Common myeloid progenitor, CD34-positive (primary cell): ENCODE results near the gene TMEM117.

ENCODE experiments used
- CTCF ChIA-PET: fragments of 350-600 bp; sonication (Branson Sonifier 250); formaldehyde crosslinking; loops from one replicate; lab custom pipeline; 2021; ENCODE audit warnings: antibody characterized with exemption; lab: Charles Lee
- POLR2A ChIA-PET: fragments of 350-600 bp; sonication (Branson Sonifier 250); formaldehyde crosslinking; loops from one replicate; lab custom pipeline; 2021; ENCODE audit warnings: antibody characterized with exemption; lab: Charles Lee
- DNase-seq, 3 donors: peaks; one replicate each; pipeline versions ENCODE4 v3.0.0 to v3.0.0-alpha.2; 2013
- H3K27ac ChIP-seq, 2 experiments: 1 replicate in 1 of 2; 2 replicates in 1 of 2; pipeline ENCODE4 v1.7.0; 2013; ENCODE audit warnings: inconsistent platforms in 2 of 2, low read length in 2 of 2, mild to moderate bottlenecking in 2 of 2, low read depth in 1 of 2, moderate library complexity in 1 of 2; ENCODE audit not compliant: severe bottlenecking in 2 of 2, insufficient read depth in 1 of 2, poor library complexity in 1 of 2
- H3K27me3 ChIP-seq, 5 experiments: replicated peaks in 2 of 5; 1 replicate in 3 of 5; 2 replicates in 2 of 5; pipeline versions ENCODE4 v1.6.1 to v1.7.0; 2013; ENCODE audit warnings: low read length in 4 of 5, mild to moderate bottlenecking in 2 of 5, moderate library complexity in 2 of 5, inconsistent platforms in 1 of 5; ENCODE audit not compliant: insufficient read depth in 5 of 5, control insufficient read depth in 4 of 5
- H3K36me3 ChIP-seq, 4 experiments: 1 replicate in 2 of 4; 2 replicates in 2 of 4; pipeline versions ENCODE4 v1.6.1 to v1.7.0; 2013; ENCODE audit warnings: low read length in 3 of 4, control low read depth in 1 of 4, mild to moderate bottlenecking in 1 of 4; ENCODE audit not compliant: control insufficient read depth in 4 of 4, insufficient read depth in 4 of 4
- H3K4me1 ChIP-seq, 4 experiments: 1 replicate in 3 of 4; 2 replicates in 1 of 4; pipeline versions ENCODE4 v1.6.1 to v1.7.1; 2013; ENCODE audit warnings: low read length in 3 of 4, mild to moderate bottlenecking in 3 of 4, control low read depth in 1 of 4, inconsistent platforms in 1 of 4, moderate library complexity in 1 of 4; ENCODE audit not compliant: control insufficient read depth in 4 of 4, insufficient read depth in 4 of 4; ENCODE audit errors: control extremely low read depth in 1 of 4
- H3K4me3 ChIP-seq, 7 experiments: 1 replicate in 4 of 7; 2 replicates in 3 of 7; pipeline versions ENCODE4 v1.5.1 to v1.7.0; 2013; ENCODE audit warnings: mild to moderate bottlenecking in 7 of 7, low read length in 6 of 7, moderate library complexity in 6 of 7, inconsistent platforms in 2 of 7, low read depth in 2 of 7, control low read depth in 1 of 7; ENCODE audit not compliant: insufficient read depth in 4 of 7, control insufficient read depth in 1 of 7; ENCODE audit errors: extremely low read depth in 1 of 7
- H3K9me3 ChIP-seq, 5 experiments: 1 replicate in 4 of 5; 2 replicates in 1 of 5; pipeline versions ENCODE4 v1.6.1 to v1.7.1; 2013; ENCODE audit warnings: low read length in 4 of 5, mild to moderate bottlenecking in 2 of 5, inconsistent platforms in 1 of 5, low read depth in 1 of 5, moderate library complexity in 1 of 5; ENCODE audit not compliant: control insufficient read depth in 4 of 5, insufficient read depth in 2 of 5; ENCODE audit errors: control extremely low read depth in 1 of 5
- WGBS: methylation state at CpG from one replicate; pipeline ENCODE4 v1.1.5; 2013; ENCODE audit not compliant: insufficient coverage; 5-methylcytosine and 5-hydroxymethylcytosine counted together

The TMEM117 gene

GRCh38 chr12:43893670-43894069 is 57.8 kb downstream of the TMEM117 start:
- POLR2A ChIA-PET, result no interaction called here
- CTCF ChIA-PET, result no interaction called here
- Histone ChIP-seq H3K9me3 (no peaks in the 10 kb centered on the region), H3K4me3 (no peak overlapping the region), H3K36me3 (no peaks in the 10 kb centered on the region), H3K27ac (no peak overlapping the region), H3K4me1 (no peaks in the 10 kb centered on the region), H3K27me3 (no peaks in the 10 kb centered on the region)
- WGBS, result 100% methylated on average over 2 of the region's 2 CpGs
- DNase-seq, result no peak

- H3K4me3 ChIP-seq, result no peak overlapping the region
- no peaks in the 10 kb centered on the region for H3K27me3 ChIP-seq
- POLR2A ChIA-PET, result no interaction called here
- no peaks in the 10 kb centered on the region for H3K36me3 ChIP-seq
- no peak for DNase-seq
- no peak overlapping the region for H3K27ac ChIP-seq
- WGBS, result no CpG with 5 or more reads among the region's 1 CpG
- no peaks in the 10 kb centered on the region for H3K9me3 ChIP-seq
- no peaks in the 10 kb centered on the region for H3K4me1 ChIP-seq
- CTCF ChIA-PET, result interaction anchor here (1.3 kb wide), 1 partner anchor 31 kb away, joined by 3 read pairs; no protein-coding TSS in a partner anchor
Measured at GRCh38 chr12:43895580-43896206, 59.8 kb downstream of the TMEM117 start.

GRCh38 chr12:43896496-43896895 is 60.6 kb downstream of the TMEM117 start:
- Histone ChIP-seq H3K27me3 (no peaks in the 10 kb centered on the region), H3K27ac (no peak overlapping the region), H3K4me1 (no peaks in the 10 kb centered on the region), H3K9me3 (no peaks in the 10 kb centered on the region), H3K36me3 (no peaks in the 10 kb centered on the region), H3K4me3 (no peak overlapping the region)
- no CpG with 5 or more reads among the region's 1 CpG for WGBS
- POLR2A ChIA-PET, result no interaction called here
- CTCF ChIA-PET, result interaction anchor here (1.3 kb wide), 1 partner anchor 30 kb away, joined by 3 read pairs; no protein-coding TSS in a partner anchor
- no peak for DNase-seq

- no peak for DNase-seq
- CTCF ChIA-PET, result no interaction called here
- Histone ChIP-seq H3K9me3 (no peaks in the 10 kb centered on the region), H3K4me1 (no peaks in the 10 kb centered on the region), H3K27ac (no peak overlapping the region), H3K4me3 (no peak overlapping the region), H3K27me3 (no peaks in the 10 kb centered on the region), H3K36me3 (no peaks in the 10 kb centered on the region)
- POLR2A ChIA-PET, result no interaction called here
- 100% methylated on average over 2 of the region's 3 CpGs for WGBS
Measured at GRCh38 chr12:43898474-43898873, 62.6 kb downstream of the TMEM117 start.

GRCh38 chr12:43899574-43899973 is 63.7 kb downstream of the TMEM117 start:
- ChIA-PET CTCF (no interaction called here), POLR2A (no interaction called here)
- DNase-seq, result no peak
- H3K4me1 ChIP-seq, result no peaks in the 10 kb centered on the region
- H3K9me3 ChIP-seq, result no peaks in the 10 kb centered on the region
- no peak overlapping the region for H3K4me3 ChIP-seq
- no peaks in the 10 kb centered on the region for H3K36me3 ChIP-seq
- H3K27ac ChIP-seq, result no peak overlapping the region
- no peaks in the 10 kb centered on the region for H3K27me3 ChIP-seq

GRCh38 chr12:43903686-43904085 is 67.8 kb downstream of the TMEM117 start:
- POLR2A ChIA-PET, result interaction anchor here (0.6 kb wide), 1 partner anchor 1091 kb away, joined by 3 read pairs; no protein-coding TSS in a partner anchor
- DNase-seq, result no peak
- H3K4me3 ChIP-seq, result no peak overlapping the region
- H3K27me3 ChIP-seq, result no peaks in the 10 kb centered on the region
- H3K9me3 ChIP-seq, result no peaks in the 10 kb centered on the region
- H3K4me1 ChIP-seq, result no peaks in the 10 kb centered on the region
- CTCF ChIA-PET, result no interaction called here
- no peaks in the 10 kb centered on the region for H3K36me3 ChIP-seq
- no peak overlapping the region for H3K27ac ChIP-seq

GRCh38 chr12:43912859-43913258 is 77.0 kb downstream of the TMEM117 start:
- no peaks in the 10 kb centered on the region for H3K4me1 ChIP-seq
- no peaks in the 10 kb centered on the region for H3K27me3 ChIP-seq
- H3K4me3 ChIP-seq, result no peak overlapping the region
- DNase-seq, result no peak
- CTCF ChIA-PET, result no interaction called here
- POLR2A ChIA-PET, result interaction anchor here (0.7 kb wide), 1 partner anchor 482 kb away, joined by 3 read pairs; no protein-coding TSS in a partner anchor
- no peaks in the 10 kb centered on the region for H3K9me3 ChIP-seq
- H3K36me3 ChIP-seq, result no peaks in the 10 kb centered on the region
- WGBS, result 43% methylated on average over 1 of the region's 1 CpG
- H3K27ac ChIP-seq, result no peak overlapping the region
